HG03196 (cell line): ENCODE measurements around the gene CHD2.
"Not testable (repeated sequence)": the region's sequence is repeated elsewhere in the genome, so short reads cannot be mapped to it uniquely, and the experiment has no call there.

Source experiments
- ATAC-seq: cut with Tn5 transposase; IDR thresholded peaks from one replicate; pipeline ENCODE4 v1.9.1; 2021; ENCODE audit not compliant: unreplicated experiment

The CHD2 gene

DNA sequence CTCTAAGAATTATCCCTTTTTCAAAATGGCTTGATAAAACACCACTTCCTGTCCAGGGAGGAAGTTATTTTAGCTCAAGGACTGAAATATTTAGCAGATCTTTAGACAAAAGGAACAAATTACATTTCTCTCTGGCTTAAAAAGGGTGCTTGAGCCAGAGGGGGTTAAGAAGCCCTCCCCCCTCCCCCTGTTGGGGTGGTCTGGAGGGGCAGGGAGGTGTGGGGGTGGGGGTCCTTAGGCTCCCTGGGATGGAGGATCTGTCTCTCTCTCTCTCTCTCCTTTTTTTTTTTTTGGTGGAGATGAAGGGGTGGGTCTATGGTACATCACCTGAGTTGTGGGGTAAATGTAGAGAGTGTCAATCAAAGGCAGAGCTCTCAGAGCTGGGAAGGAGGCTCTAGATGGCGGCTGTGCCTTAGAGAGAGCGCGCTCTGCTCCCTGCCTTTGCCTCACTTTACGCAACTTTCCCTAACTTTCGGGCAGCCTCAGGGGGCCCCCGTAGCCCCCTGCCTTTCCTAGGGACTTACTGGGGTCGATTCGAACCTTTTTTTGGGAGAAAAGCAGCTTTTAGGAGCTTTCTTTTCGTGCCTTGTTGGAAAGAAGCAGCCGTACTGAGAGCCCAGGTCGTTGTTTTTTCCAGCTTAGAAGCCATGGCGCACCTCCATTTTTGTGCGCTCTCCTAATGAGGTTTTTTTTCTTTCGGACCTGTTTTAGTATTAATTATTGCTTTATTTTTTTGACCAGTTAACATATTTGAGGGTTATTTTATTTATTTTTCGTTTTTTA is at the start of gene CHD2:
Gene CHD2 (plus strand): TSS at position 377 of the 783 bp plus-strand sequence. CDS start 914 bp downstream, outside the sequence.
- ATAC-seq: peak; percentile 73

DNA sequence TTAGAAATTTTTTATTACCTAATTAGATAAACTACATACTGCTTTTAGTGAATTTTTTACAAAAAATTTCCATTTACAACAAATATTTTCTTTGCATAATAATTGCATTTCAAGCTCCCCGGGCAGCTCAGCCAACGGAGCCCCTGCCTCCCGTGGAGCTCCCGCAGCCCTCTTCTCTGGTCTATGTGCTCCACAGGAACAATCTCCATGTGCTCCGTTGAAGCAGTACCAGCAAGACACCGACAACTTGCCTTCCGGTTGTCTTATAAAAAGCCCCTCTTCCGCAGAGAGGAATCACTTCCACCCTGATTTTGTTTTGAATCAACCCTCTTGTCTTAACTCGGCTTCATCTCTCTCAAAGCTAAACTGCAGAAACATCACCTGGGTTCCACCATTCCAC is 46.9 kb upstream of the CHD2 start:
- ATAC-seq: no peak

DNA sequence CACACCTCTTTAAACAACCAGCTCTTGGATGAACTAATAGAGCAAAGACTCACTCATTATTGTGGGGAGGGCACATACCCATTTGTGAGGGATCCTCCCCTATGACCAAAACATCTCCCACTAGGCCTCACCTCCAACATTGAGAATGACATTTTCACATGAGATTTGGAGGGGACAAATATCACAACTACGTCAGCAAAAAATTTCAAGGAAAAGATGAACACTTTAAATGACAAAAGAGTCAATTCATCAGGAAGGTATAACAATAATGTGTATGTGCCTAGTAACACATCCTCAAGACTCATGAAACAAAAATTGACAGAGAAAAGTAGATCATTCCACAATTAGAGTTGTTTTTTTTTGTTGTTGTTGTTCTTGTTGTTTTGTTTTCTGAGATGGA is 38.4 kb upstream of the CHD2 start:
- no peak for ATAC-seq

DNA sequence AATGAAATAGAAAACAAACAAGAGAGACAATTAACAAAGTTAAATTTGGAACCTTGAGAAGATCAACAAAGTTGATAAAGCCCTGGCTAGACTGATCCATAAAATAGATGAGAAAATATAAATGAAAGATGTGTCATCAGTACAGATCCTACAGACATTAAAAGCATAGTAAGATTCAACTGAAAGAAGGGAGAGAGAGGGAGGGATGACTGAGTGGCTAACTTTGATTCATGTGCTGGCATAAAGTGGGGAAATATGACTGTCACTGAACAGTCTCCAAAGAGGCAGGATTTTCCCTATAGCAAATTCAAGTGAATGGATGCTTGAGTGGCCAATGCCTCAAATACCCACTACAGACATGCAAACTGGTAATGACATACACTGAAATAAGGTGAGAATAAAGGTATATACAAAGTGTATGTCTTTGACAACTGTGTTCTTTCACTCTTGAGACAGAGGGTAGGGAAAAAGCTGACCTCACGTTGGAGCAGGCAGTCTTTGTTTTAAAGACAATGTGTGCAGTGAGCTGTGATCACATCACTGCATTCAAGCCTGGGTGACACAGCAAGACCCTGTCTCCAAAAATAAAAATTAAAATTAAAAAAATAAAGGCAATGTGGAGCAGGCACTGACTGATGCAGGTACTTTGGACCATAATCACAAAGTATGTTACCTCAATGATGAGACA is 35.9 kb upstream of the CHD2 start:
- no peak for ATAC-seq

GRCh38 chr15:92869263-92869940 is 30.7 kb upstream of the CHD2 start:
- ATAC-seq: no peak

DNA sequence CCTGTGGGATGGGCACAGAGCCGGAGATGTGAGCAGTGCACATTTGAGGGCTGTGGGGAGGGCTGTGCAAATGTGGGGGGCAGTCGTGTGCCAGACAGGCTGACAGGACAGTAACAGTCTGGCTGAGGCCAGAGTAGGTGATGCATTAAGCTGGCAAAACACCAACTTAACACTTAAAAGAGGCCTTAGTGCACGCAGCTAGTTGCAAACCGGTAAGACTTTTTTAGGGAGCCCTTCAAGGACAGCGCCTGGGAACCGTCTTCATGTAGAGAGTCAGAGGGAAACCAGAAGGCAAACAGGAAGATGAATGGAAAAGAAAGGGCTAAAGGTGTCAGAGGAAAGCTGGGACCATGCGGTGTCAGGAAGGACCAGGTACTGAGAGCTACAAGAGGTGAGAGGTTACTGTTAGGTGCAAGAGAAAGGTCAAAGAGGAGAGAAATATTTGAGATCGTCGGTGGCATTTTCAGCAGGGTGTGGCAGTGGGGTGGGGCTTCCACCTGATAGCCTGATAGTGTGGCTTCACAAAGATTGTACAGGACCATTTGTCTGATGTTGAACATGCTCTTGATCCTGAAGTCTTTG is 30.0 kb upstream of the CHD2 start:
- ATAC-seq: no peak

DNA sequence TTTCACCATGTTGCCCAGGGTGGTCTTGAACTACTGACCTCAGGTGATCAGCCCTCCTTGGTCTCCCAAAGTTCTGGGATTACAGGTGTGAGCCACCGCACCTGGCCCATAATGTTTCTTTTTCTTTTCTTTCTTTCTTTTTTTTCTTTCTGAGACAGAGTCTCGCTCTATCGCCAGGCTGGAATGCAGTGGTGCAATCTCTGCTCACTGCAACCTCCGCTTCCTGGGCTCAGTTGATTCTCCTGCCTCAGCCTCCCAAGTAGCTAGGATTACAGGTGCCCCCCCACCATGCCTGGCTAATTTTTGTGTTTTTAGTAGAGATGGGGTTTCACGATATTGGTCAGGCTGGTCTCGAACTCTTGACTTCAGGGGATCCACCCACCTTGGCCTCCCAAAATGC is 27.2 kb upstream of the CHD2 start:
- not testable (repeated sequence) for ATAC-seq

- ATAC-seq: no peak
Observed at GRCh38 chr15:92877000-92877399, 23.1 kb upstream of the CHD2 start.

DNA sequence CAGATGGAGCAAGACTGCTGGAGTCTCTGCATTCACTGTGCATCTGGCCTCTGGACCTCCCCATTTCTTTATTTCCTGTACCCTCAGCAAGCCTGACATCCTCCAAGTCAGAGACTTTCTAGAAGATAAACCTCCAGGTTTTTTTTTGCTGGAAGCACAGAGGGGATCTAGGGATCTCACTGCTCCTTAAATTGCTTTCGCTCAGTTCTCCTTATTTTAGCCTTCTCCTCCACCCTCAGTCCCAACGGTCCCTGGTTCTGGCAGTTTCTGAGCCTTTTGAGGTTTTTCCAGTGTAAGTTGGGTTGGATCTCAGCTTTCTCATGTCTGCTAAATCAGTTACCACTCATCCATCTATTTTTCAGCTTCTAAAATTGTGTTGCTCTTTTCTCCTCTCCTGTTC is 22.7 kb upstream of the CHD2 start:
- ATAC-seq: no peak

- no peak for ATAC-seq
Observed at GRCh38 chr15:92878593-92879053, 21.5 kb upstream of the CHD2 start.

GRCh38 chr15:92879949-92880725 is 20.0 kb upstream of the CHD2 start:
- ATAC-seq: no peak

DNA sequence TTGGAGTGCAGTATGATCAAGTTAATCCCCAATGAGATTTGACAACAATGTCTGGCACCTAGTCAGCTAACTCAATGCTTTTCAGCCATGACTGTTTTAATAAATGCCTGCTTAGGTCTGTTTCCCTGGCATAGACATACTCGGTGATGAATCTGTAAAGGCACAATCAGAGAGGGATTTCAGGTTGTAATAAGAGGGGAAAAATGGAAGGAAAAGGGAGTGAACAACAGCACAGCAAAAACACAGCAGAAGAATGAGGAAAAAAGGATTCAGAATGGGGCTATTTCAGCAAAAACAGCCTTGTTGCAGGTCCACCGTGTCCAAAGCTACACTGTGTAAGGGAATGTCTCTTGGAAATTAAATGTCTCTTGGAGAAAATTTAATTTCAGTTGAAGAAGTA is 19.3 kb upstream of the CHD2 start:
- no peak for ATAC-seq

- no peak for ATAC-seq
Observed at GRCh38 chr15:92881211-92881754, 18.8 kb upstream of the CHD2 start.

- ATAC-seq: peak; percentile 95
Observed at GRCh38 chr15:92881802-92882696, 18.1 kb upstream of the CHD2 start.

DNA sequence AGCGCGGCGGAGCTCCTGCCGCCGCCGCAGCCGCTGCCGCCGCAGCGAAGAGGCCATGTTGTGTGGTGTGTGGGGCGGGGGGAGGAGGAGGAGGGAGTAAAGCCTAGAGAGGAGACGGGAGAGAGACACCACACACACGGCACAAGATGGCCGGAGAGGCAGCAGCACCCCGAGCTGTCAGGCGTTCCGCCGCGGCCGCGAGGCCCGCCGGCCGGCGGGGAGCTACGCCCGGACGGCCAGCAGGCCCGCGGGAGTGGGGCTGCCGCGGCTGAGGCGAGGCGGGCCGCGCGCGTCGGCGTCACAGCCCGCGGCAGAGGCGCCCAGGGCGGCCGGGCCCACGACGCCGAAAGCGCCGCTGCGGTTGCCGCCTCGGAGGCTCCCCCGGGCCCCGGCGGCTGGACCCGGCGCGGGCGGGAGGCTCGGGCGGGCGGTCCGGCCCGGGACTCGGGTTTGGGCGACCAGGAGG is 17.4 kb upstream of the CHD2 start:
- ATAC-seq: peak; percentile 54

DNA sequence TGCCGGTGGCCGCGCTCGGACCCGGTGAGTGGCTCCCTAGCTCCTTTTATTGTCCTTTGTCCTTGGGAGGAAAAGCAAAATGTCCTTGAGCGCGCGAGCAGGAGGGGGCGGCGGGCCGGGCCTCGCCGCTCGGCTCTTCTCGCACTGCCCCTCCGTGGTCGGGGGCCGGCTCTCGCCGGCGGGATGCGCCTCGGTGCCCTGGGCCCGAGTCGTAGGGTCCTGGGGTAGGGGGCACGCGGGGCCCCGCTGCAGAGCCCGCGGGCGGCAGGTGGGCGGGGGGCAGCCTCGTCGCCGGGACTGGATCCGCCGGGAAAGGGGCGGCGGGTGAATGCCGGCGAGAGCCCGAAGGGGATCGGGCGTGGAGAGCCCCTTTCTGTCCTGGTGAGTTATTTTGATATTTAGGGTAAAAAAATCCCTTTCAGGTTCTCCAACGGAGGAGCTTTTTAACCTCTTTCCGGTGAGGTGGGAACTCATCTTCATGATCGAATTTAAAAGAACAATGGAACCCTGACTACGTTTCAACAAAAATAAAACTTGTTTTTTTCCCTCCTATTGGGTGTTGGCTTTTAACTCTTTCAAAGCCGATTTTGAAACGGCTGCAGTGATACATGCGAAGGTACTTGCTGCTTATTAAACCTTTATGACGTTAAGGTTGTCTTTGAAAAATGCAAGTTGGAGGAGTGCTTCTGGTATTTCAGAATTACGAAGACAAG is 16.8 kb upstream of the CHD2 start:
- peak; percentile 2 for ATAC-seq

GRCh38 chr15:92883876-92884435 is 16.2 kb upstream of the CHD2 start:
- no peak for ATAC-seq
